GM18951 (cell line): ENCODE results near the gene CHRNA9.

ENCODE experiments used
- POLR2A ChIP-seq: IDR thresholded peaks from 4 replicates; pipeline ENCODE4 v1.6.1; 2011; ENCODE audit warnings: mild to moderate bottlenecking; ENCODE audit not compliant: insufficient read length, insufficient read depth; ENCODE audit errors: extremely low read depth
- in situ Hi-C: fragments of 300-500 bp; cut with MboI; formaldehyde crosslinking; loops from one replicate; pipeline ENCODE4 v1.12.0; 2022; ENCODE audit warnings: low sequenced_read_pairs, mixed read lengths, inconsistent platforms; ENCODE audit not compliant: unreplicated experiment

The CHRNA9 gene

DNA sequence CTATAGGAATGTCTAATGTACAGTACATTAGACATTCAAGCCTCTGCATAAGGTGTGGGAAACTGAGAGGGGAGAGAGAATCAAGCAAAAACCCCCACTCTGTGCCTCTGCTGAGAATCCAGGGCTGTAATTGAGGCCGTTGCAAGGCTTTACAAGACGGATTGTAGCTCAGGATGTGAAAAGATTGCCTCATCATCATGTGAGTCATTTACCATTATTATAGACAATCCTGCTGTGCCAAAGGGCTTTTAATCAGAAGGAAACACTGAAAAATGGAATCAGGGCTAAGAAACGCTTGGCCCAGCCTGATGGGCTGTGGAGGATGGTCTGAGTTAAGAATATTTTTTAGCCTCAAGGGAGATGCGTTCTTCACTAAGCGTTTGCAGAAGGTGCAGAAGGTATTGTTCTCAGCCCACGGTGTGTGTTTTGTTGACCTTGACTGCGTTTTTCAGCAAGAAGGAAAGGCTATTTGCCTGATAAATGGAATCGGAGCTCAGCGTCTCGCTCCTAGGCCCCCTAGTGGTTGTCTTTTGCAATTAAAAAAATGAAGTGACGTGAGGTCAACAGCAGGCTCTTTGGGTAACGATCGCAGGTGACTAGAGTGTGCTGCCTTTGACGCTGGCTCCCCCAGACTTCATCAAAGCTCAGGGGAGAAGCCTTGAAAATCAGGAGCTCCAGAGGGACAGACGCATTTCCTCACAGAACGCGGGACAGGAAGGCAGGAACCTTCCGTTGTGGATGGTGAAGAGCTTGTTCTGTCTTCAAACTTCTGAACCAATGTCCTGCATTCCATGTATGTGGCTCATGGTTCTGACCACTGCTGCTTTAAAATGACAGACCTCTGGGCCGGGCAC, 18.1 kb upstream of the CHRNA9 start:
- in situ Hi-C loops, result loop anchor here (10.0 to 25.0 kb wide), 3 partner anchors 105 to 262 kb away; partner anchors contain the start of gene N4BP2
- no peak for TF ChIP-seq POLR2A

DNA sequence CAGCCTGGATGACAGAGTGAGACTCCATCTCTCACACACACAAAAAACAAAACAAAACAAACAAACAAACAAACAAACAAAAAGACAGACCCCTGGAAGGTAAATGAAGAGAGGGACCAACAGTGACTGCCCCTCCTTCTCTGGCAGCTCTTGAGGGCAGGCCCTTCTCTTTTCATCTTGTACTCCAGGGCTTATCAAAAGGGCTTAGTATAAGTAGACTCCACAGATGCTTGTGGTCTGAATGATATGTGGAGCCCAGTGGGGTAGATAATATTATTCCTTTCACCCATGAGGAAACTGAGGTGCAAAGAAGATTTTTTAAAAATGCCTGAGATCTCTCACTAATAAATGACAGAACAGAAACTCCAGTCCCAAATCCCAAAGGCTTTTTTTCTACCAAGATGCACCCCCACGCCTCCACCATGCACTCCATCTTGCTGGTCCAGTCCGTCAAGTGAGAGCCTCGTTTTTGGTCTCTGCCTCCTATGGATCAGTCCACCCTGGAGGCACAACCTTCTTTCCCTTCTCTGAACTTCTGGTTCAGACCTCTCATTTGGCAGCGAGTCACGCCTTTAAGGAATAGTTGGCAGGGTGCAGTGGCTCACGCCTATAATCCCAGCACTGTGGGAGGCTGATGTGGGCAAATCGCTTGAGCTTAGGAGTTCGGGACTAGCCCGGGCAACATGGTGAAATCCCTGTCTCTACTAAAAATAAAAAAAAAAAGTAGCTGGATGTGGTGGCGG, 17.0 kb upstream of the CHRNA9 start:
- in situ Hi-C loops, result loop anchor here (10.0 to 25.0 kb wide), 3 partner anchors 106 to 263 kb away; partner anchors contain the start of gene N4BP2

DNA sequence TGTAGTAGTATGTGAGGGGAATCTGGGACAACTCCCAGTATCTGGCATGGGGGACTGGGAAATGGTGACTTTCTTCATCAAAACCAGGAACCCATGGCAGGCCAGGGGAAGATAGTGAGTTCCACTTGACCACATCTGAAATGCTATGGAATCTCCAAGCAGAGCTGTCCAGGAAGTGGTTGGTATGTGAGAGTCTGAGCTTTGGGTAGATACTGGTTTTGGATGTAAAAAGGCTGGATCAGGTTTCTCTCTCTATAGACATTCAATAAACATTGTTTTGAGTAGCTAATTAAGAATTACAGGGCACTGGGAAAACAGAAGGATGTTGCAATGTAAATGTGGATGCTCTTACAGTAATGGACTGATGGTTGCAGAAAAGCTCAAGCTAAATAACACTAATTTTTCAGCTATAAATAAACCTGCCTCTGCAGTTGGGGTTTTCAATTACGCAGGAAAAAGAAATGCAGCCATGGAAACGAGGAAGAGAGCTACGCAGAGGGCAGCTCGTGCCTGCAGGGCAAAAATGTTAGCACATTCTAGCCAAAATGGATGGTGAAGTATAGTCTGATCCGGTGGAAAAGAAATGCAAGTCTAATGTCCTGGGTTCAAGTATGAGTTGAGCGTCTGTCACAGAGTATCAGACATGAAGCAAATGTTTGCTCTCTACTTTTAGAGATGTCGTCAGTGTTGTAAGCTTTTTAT, 13.4 kb upstream of the CHRNA9 start:
- in situ Hi-C loops, result loop anchor here (25.0 kb wide), 1 partner anchor 109 kb away; no protein-coding TSS in a partner anchor
- no peak for TF ChIP-seq POLR2A

More for the DNA sequence above, 17.0 kb upstream of the CHRNA9 start:
- TF ChIP-seq POLR2A, result no peak

DNA sequence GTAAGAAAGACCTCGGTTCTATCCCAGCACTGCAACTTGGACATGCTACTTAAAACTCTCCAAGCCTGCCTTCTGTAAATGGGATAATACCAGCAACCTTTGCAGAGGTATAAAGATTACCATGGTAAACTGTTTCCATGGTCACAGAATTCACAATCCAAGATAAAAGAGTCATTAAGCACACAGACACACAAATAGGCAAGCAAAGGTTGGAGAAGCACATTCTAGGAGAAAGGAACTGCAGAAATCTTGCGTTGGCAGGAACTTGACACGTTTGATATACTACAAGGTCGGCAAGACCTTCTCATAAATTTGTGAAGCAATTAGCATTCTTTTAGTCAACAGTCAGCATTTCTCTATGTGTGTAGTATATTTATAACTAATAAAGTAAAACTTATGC, 12.3 kb upstream of the CHRNA9 start:
- in situ Hi-C loops, result loop anchor here (25.0 kb wide), 1 partner anchor 111 kb away; no protein-coding TSS in a partner anchor

DNA sequence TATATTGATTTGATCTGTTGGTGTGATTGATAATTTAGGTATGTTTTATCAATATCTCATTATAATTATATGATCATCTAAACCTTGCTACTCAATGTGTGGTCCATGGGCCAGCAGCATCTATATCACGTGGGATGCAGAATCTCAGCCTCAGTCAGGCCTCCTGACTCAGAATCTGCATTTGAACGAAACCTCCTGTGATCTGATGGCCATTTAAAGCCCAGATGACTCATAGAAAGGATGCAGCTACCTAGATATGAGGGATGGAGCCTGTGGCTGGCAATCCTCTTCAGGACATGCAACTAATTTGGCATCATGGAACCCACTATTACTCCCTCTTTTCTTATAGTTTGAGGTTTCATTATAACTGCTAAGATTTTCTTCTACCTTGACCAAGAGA, 11.3 kb upstream of the CHRNA9 start:
- in situ Hi-C loops, result loop anchor here (25.0 kb wide), 1 partner anchor 112 kb away; no protein-coding TSS in a partner anchor

More for the DNA sequence above, 12.3 kb upstream of the CHRNA9 start:
- no peak for TF ChIP-seq POLR2A

DNA sequence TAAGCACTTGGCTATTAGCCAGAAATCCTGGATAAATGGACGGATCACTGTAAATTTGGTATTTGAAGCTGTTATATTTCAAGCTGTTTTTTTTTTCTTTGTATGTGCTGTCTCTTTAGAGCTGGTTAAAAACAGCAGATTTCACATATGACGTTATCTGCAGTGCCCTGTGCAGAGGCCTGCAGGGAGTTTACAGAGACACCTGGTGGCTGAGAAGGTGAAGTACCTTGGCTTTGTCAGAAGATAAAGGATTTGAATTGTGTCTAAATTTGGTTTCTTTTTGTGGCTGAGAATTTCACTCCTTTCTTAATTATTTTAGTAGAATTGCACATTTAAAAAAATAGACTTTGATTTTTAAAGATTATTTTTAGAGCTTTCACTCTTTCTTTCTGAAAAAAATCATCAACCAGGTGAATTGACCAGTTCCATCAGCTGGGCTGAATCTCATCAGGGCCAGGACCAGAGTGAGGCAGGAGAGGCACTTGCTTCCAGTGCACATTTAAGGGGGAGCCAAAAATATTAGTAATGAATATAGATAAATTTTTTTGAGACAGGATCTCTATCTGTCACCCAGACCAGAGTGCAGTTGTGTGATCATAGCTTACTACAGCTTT, 9.6 kb upstream of the CHRNA9 start:
- in situ Hi-C loops, result no loop called here
- no peak for TF ChIP-seq POLR2A

More for the DNA sequence above, 11.3 kb upstream of the CHRNA9 start:
- TF ChIP-seq POLR2A, result no peak

DNA sequence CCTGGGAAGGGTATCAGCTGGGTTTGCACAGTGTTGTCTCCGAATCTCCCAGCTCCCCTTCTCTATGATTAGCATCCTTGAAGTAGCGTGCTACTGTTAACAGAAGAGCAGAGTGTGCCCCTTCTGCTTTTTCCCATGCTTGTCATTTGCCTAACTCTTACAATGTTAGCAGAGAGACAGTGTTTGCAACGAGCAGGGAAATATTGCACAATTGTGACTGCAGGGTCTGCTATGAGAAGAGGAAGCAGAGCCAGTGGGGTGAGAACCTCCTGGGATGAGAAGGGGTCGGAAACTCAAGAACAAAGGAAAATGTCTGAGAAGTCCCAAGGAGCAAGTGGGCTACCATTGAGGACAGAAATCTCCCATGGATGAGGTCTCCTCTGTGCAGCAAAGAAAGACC, 7.8 kb upstream of the CHRNA9 start:
- in situ Hi-C loops, result no loop called here
- no peak for TF ChIP-seq POLR2A

DNA sequence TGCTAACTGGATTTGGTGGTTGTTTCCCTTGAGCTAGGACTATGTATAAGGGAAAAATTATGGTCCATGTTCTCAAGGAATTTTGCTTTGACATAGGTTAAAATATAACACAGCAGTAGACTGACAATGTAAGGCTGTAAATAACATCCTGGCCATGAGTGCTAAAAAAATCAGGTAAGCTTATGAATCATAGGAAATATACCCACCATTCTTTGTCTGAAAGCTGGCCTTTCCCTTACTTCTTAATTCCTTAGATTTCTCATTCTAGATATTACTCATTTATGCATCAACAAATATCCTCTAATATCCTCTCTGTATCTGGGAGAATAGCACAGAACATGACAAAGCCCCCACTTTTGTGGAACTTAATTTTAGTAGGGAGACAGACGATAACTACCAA, 6.8 kb upstream of the CHRNA9 start:
- in situ Hi-C loops, result no loop called here
- no peak for TF ChIP-seq POLR2A

DNA sequence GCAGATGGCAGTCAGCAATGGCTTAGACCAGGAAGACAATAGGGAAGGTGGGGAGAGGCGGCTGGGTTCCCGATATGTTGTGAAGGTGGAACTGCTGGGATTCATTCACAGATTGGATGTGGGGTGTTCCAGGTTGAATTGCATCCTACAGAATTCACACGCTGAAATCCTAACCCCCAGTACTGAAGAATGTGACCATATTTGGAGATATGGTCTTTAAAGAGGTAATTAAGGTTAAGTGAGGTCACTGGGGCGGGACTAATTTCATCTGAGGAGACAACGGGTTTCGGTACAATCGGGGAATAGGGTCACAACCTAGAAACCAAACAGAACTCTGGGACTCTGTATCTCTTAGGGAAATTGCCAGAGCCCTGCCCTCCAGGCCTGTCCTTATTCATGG, 5.3 kb upstream of the CHRNA9 start:
- in situ Hi-C loops, result no loop called here
- no peak for TF ChIP-seq POLR2A

DNA sequence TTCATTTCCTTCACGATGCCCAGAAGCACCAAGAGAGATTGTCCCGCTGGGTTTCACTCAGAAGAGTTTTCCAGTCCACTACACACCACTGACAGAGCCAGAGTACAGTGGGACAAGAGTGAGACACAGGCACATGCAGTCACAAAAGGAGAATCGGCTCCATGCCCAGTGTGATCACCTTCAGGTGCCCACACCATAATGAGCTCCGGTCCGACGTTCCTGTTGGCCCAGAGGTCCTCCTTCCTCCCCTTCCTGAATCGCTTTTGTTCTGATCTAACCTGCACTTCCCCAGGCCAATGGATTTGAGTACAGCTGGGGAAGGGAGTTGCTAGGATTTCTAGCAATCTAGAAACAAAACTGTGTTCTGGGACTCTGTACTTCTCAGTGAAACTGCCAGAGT, 4.6 kb upstream of the CHRNA9 start:
- TF ChIP-seq POLR2A, result no peak
- in situ Hi-C loops, result no loop called here

DNA sequence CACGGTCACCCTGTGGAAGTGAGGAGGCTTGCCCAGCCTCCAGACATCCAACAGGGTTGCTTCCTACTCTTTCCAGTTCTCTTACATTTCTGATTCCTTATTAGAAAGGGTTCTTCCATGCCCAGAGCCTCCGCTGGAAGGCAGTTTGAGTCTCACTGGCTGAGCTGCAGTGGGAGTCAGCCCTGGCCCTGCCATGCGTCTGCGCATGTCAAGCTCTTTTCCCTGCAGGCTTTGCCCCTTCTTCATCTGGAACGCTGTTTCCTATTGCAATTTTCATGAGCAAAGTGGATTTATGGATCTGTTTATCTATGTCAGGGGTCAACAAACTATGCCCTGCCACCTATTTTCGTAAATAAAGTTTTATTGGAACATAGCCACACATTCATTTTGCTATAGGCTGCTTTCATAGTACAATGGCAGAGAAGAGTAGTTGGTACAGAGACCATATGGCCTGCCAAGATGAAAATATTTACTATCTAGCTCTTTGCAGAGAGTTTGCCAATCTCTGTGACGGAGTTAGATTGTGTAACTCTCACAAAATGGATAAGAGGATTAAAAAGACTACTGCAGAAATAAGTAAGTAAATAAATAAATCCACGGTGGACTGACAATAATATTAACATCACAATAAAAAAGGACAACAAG, 3.9 kb upstream of the CHRNA9 start:
- in situ Hi-C loops, result no loop called here
- TF ChIP-seq POLR2A, result no peak

DNA sequence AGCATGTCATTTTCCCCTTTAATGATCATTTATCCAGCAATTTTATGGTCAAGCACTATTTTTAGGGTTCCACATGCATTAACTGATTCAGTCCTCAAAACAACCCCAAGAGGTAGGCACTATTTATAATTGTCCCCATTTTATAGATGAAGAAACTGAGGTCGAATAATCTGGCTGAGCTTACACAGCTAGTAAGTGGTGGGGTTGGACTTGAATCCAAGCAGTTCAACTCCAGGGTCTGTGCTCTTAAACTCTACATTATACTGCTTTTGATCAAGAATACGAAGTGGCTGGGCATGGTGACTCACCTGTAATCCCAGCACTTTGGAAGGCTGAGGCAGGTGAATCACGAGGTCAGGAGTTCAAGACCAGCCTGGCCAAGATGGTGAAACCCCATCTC, 3.2 kb upstream of the CHRNA9 start:
- TF ChIP-seq POLR2A, result no peak
- in situ Hi-C loops, result no loop called here
